C4-2B (cell line): ENCODE data around the gene TMEM238.

ENCODE experiments used
- H3K27ac ChIP-seq: fragments of 450-650 bp; 2 replicates; pipeline ENCODE4 v1.5.1; 2017
- CTCF ChIP-seq: fragments of 450-650 bp; conservative IDR thresholded peaks from 2 replicates; pipeline ENCODE4 v1.5.1; 2017; ENCODE audit warnings: mild to moderate bottlenecking
- ZFX ChIP-seq: fragments of 450-650 bp; IDR thresholded peaks from 2 replicates; pipeline ENCODE4 v1.6.1; 2017

Gene TMEM238

GRCh38 chr19:55353803-55354697, 30.0 kb downstream of the TMEM238 start:
- TF ChIP-seq CTCF (no peak), ZFX (no peak)
- no peak overlapping the region for H3K27ac ChIP-seq

- H3K27ac ChIP-seq = no peak overlapping the region
- no peak for TF ChIP-seq ZFX
- no peak for TF ChIP-seq CTCF
Measured at GRCh38 chr19:55353356-55353802, 30.7 kb downstream of the TMEM238 start.

GRCh38 chr19:55352549-55353145, 31.4 kb downstream of the TMEM238 start:
- H3K27ac ChIP-seq = no peak overlapping the region
- TF ChIP-seq CTCF (no peak), ZFX (no peak)

- TF ChIP-seq ZFX (no peak), CTCF (no peak)
- H3K27ac ChIP-seq = no peak overlapping the region
Measured at GRCh38 chr19:55352040-55352439, 32.1 kb downstream of the TMEM238 start.

GRCh38 chr19:55350620-55351315, 33.3 kb downstream of the TMEM238 start:
- H3K27ac ChIP-seq = no peak overlapping the region
- TF ChIP-seq ZFX (no peak), CTCF (no peak)

GRCh38 chr19:55348317-55349034, 35.6 kb downstream of the TMEM238 start:
- TF ChIP-seq CTCF (no peak), ZFX (no peak)
- no peak overlapping the region for H3K27ac ChIP-seq
